Measurements from ENCODE around the gene DGKD.

GRCh38 chr2:233435436-233436190 is 81.3 kb downstream of the DGKD start:
- TF ChIP-seq CTCF (conservative IDR thresholded peaks at IDR 0.05; ENCODE audit: low read length) (no peak), EZH2phosphoT487 (IDR thresholded peaks at IDR 0.05; ENCODE audit: borderline replicate concordance) (no peak)

Data from Loucy (cell line).